Sigmoid colon (tissue), 7 donors: ENCODE results near the gene MYO5B. TPM values are rescaled to one million over a fixed set of nuclear protein-coding genes. Genes with fewer than 3 reads are reported as not detected.

ENCODE experiments used
- DNase-seq: peaks from one replicate; pipeline ENCODE4 v3.0.0-alpha.2; 2019
- H3K27ac ChIP-seq, 4 donors: fragments of 200-600 bp; sonication (generic); one replicate each; pipeline ENCODE4 v1.5.1; 2016 to 2019; ENCODE audit warnings: mild to moderate bottlenecking in 1 of 4
- H3K27me3 ChIP-seq, 3 donors: fragments of 200-600 bp; sonication (generic); one replicate each; pipeline ENCODE4 v1.5.1; 2019; ENCODE audit warnings: mild to moderate bottlenecking in 1 of 3
- H3K36me3 ChIP-seq, 4 donors: fragments of 200-600 bp; sonication (generic); one replicate each; pipeline ENCODE4 v1.5.1; 2016 to 2019
- H3K4me1 ChIP-seq, 4 donors: fragments of 200-600 bp; sonication (generic); one replicate each; pipeline ENCODE4 v1.5.1; 2017 to 2019
- H3K4me3 ChIP-seq, 4 donors: fragments of 200-600 bp; sonication (generic); one replicate each; pipeline ENCODE4 v1.5.1; 2017 to 2019; ENCODE audit warnings: mild to moderate bottlenecking in 2 of 4, moderate library complexity in 1 of 4
- H3K9me3 ChIP-seq, 4 donors: fragments of 200-600 bp in 3 of 4; sonication (generic) in 3 of 4; one replicate each; pipeline versions ENCODE4 v1.5.1 to v1.6.1; 2013 to 2019
- EP300 ChIP-seq, 4 donors: sonication (generic); formaldehyde crosslinking; IDR thresholded peaks; one replicate each; pipeline ENCODE4 v1.6.1; 2017; ENCODE audit warnings: antibody characterized with exemption in 4 of 4
- POLR2A ChIP-seq, 2 donors: fragments of 450-650 bp; IDR thresholded peaks; one replicate each; pipeline ENCODE4 v1.6.1; 2016; ENCODE audit warnings: antibody characterized with exemption in 2 of 2, mild to moderate bottlenecking in 2 of 2, moderate library complexity in 2 of 2
- POLR2AphosphoS5 ChIP-seq, 4 donors: sonication (generic); formaldehyde crosslinking; IDR thresholded peaks; one replicate each; pipeline ENCODE4 v1.6.1; 2017; ENCODE audit warnings: antibody characterized with exemption in 4 of 4
- WGBS, 2 donors: extraction: QIAGEN DNeasy Blood & Tissue Kit; methylation state at CpG; one replicate each; pipeline ENCODE4 v1.1.7; 2013; 5-methylcytosine and 5-hydroxymethylcytosine counted together
- intact Hi-C: fragments of 100-400 bp; cut with DNase I; formaldehyde crosslinking; loops from one replicate; pipeline ENCODE4 v1.15.1; 2023
- polyA plus RNA-seq, 3 donors: library from polyadenylated mRNA; stranded (reverse); fragments of 200-250 nt; gene quantifications; one replicate each; pipeline ENCODE4 v1.2.3, GENCODE V29; 2013
- total RNA-seq, 4 donors: library from RNA; depleted of rRNA; stranded (reverse); fragments of >200 nt; gene quantifications; one replicate each; pipeline ENCODE4 v1.1.0, GENCODE V29; 2016
- TF ChIP-seq, protein P1 (sequence below), 4 experiments: fragments of 450-650 bp in 3 of 4; fragments of 200-600 bp in 1 of 4; IDR thresholded peaks; one replicate each; pipeline ENCODE4 v1.5.1; 2016 to 2019; ENCODE audit warnings: antibody characterized with exemption in 4 of 4, mild to moderate bottlenecking in 3 of 4, moderate library complexity in 2 of 4
- donor health status: healthy with polysubstance abuse.
- donor health status: Bipolar disorder and iron deficiency.
- donor health status: healthy.

MYO5B gene
- total and polyA plus RNA-seq, 7 donors, result 0.14 to 80.7 (median 3.0) TPM

GRCh38 chr18:49849331-49850217, 345.4 kb downstream of the MYO5B start:
- peaks cover 5 to 53% (median 7%) of the 10 kb centered on the region in 3 donors for H3K27me3 ChIP-seq
- no peak for TF ChIP-seq EP300 (IDR thresholded peaks at IDR 0.05)
- TF ChIP-seq, protein P1, sequence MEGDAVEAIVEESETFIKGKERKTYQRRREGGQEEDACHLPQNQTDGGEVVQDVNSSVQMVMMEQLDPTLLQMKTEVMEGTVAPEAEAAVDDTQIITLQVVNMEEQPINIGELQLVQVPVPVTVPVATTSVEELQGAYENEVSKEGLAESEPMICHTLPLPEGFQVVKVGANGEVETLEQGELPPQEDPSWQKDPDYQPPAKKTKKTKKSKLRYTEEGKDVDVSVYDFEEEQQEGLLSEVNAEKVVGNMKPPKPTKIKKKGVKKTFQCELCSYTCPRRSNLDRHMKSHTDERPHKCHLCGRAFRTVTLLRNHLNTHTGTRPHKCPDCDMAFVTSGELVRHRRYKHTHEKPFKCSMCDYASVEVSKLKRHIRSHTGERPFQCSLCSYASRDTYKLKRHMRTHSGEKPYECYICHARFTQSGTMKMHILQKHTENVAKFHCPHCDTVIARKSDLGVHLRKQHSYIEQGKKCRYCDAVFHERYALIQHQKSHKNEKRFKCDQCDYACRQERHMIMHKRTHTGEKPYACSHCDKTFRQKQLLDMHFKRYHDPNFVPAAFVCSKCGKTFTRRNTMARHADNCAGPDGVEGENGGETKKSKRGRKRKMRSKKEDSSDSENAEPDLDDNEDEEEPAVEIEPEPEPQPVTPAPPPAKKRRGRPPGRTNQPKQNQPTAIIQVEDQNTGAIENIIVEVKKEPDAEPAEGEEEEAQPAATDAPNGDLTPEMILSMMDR (IDR thresholded peaks at IDR 0.05), result no peak
- no peak for TF ChIP-seq POLR2A (IDR thresholded peaks at IDR 0.05)
- intact Hi-C loops, result loop anchor here (10.0 kb wide), 1 partner anchor 55 kb away; no protein-coding TSS in a partner anchor
- 13 to 44% methylated on average over 14 of the region's 14 CpGs for WGBS, 2 donors
- no peaks in the 10 kb centered on the region for H3K36me3 ChIP-seq
- no peak overlapping the region for H3K4me3 ChIP-seq
- no peaks in the 10 kb centered on the region for H3K9me3 ChIP-seq
- no peak overlapping the region for H3K27ac ChIP-seq
- peaks cover 0 to 9% (median 0%) of the 10 kb centered on the region in 4 donors for H3K4me1 ChIP-seq
- no peak for DNase-seq

DNA sequence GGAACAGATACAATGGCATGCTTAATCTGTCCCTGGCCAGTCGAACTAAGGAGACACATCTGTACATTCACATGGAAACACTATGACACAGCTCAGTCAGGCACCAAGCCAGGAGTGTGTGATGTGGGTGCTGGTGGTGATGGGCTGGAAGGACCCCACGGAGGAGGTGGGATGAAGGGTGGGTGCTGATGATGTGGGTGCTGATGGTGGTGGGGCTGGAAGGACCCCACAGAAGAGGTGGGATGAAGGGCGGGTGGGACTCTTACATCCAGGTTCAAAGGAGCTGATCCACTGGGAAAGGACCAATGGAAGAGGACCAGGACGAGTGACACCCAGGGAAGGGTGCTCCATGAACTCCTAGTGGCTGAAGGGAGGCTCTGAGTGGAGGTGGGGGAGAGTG, 346.8 kb downstream of the MYO5B start:
- H3K27me3 ChIP-seq, result peaks cover 5 to 53% (median 7%) of the 10 kb centered on the region in 3 donors
- 82 to 91% methylated on average over 4 of the region's 4 CpGs for whole genome bisulfite sequencing, 2 donors
- H3K9me3 ChIP-seq, result no peaks in the 10 kb centered on the region
- H3K27ac ChIP-seq, result no peak overlapping the region
- no peaks in the 10 kb centered on the region for H3K36me3 ChIP-seq
- no peak for DNase-seq
- no peak for TF ChIP-seq POLR2AphosphoS5 (IDR thresholded peaks at IDR 0.05)
- TF ChIP-seq, protein P1 (IDR thresholded peaks at IDR 0.05), result no peak
- TF ChIP-seq EP300 (IDR thresholded peaks at IDR 0.05), result no peak
- TF ChIP-seq POLR2A (IDR thresholded peaks at IDR 0.05), result no peak
- intact Hi-C loops, result no loop called here
- no peak overlapping the region for H3K4me3 ChIP-seq
- H3K4me1 ChIP-seq, result peaks cover 0 to 9% (median 0%) of the 10 kb centered on the region in 4 donors

- Histone ChIP-seq H3K4me3 (no peak overlapping the region), H3K9me3 (no peaks in the 10 kb centered on the region), H3K27me3 (peaks cover 5 to 53% (median 7%) of the 10 kb centered on the region in 3 donors), H3K27ac (no peak overlapping the region), H3K36me3 (no peaks in the 10 kb centered on the region), H3K4me1 (peaks cover 0 to 9% (median 0%) of the 10 kb centered on the region in 4 donors)
- no peak for TF ChIP-seq POLR2A (IDR thresholded peaks at IDR 0.05)
- no peak for TF ChIP-seq POLR2AphosphoS5 (IDR thresholded peaks at IDR 0.05)
- TF ChIP-seq, protein P1 (IDR thresholded peaks at IDR 0.05), result no peak
- no peak for TF ChIP-seq EP300 (IDR thresholded peaks at IDR 0.05)
- WGBS, 2 donors, result 91 to 93% methylated on average over 8 of the region's 8 CpGs
- DNase-seq, result no peak
- intact Hi-C loops, result no loop called here
Measured at GRCh38 chr18:49847524-49847923, 347.4 kb downstream of the MYO5B start.

- Histone ChIP-seq H3K27me3 (peaks cover 5 to 53% (median 7%) of the 10 kb centered on the region in 3 donors), H3K4me1 (peaks cover 0 to 9% (median 0%) of the 10 kb centered on the region in 4 donors), H3K36me3 (no peaks in the 10 kb centered on the region), H3K4me3 (no peak overlapping the region), H3K27ac (no peak overlapping the region), H3K9me3 (no peaks in the 10 kb centered on the region)
- DNase-seq, result no peak
- WGBS, 2 donors, result 73 to 87% methylated on average over 10 of the region's 10 CpGs
- intact Hi-C loops, result no loop called here
- TF ChIP-seq, protein P1 (IDR thresholded peaks at IDR 0.05), result no peak
- TF ChIP-seq POLR2A (IDR thresholded peaks at IDR 0.05) (no peak), EP300 (IDR thresholded peaks at IDR 0.05) (no peak), POLR2AphosphoS5 (IDR thresholded peaks at IDR 0.05) (no peak)
Measured at GRCh38 chr18:49846718-49847470, 348.1 kb downstream of the MYO5B start.
